HG03060 (cell line): Measurements from ENCODE around the gene KLHL1.

Experiments used
- ATAC-seq: cut with Tn5 transposase; IDR thresholded peaks from one replicate; pipeline ENCODE4 v1.9.1; 2021; ENCODE audit warnings: low read depth, moderate number of reproducible peaks; ENCODE audit not compliant: unreplicated experiment

The KLHL1 gene

DNA sequence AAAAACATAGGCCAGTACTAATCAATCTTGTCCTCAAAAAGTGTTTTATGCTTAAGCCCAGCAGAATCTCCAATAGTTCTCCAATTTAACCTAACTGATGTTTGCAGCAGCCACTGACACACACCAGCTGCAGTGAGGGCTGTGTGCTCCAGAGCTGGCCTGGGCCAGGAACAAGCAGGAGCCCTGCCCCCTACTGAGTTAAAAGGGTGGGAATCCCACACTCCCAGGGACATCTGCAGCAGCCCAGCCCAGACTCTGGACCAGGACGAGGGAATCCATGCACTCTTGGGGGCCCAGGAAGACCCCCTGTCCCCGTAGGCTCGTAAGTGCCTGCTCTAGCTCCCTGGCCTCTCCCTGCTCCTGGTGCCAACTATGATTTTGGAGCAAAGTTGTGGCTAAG, 92.1 kb downstream of the KLHL1 start:
- ATAC-seq, result no peak

DNA sequence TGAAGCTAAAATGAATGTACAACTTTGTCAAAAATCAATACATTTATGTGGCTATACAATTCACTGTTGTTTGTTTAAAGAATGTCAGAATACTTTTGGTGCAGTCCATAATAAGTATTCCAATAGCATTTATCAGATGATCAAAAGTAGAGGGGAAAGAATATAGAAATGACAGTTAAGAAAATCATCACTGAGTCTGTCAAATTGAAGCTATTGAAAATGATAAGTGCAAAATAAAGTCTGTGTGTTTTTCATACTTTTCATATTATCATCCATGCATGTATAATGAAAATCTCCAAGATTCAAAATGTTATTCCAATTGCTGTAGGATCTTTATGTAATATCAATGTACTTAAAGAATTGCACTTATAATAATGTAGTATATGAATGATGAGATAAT, 93.9 kb downstream of the KLHL1 start:
- no peak for ATAC-seq

DNA sequence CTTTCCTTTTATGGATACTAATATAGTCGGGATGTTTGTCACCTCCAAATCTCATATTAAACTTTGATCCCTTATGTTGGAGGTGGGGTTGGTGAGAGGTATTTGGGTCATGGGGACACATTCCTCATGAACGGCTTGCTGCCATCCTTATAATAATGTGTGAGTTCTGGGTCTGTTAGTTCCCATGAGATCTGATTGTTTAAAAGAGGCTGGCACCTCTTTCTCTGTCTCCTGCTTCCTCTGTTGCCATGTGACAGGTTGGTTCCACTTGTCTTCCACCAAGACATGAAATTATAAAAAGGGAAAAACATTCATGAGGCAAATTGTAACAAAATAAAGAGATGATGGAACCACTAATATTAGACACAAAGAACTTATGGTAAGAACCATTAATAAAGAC, 108.4 kb downstream of the KLHL1 start:
- no peak for ATAC-seq

DNA sequence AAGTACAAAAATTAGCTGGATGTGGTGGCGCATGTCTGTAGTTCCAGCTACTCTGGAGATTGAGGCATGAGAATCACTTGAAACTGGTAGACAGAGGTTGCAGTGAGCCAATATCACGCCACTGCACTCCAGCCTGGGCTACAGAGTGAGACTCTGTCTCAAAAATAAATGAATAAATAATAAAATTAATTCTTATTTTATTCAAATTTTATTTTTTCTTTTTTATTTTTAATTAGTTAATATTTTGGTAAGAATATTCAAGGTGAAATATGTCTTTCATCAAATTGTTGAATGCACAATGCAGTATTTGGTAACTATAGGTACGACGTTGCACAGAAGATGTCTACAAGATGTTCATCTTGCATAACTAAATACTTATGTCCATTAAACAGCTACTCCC, 111.2 kb downstream of the KLHL1 start:
- no peak for ATAC-seq

DNA sequence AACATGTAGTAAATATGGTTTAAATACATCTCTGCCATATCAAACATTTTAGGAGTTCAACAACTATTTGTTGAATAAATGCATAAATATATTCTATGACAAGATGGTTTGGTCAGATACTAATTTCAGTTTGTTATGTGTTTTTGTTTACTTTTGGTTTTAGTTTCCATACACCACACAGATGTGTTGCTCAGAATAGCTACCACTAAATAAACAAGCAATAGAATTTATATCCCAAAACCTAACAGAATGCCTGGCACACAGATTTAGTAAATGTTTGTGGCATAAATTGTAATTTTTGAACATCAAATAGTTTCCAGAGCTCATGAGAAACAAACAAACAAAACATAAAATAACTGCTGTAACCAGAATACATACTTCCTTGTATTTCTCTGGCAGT, 127.5 kb downstream of the KLHL1 start:
- ATAC-seq, result no peak

DNA sequence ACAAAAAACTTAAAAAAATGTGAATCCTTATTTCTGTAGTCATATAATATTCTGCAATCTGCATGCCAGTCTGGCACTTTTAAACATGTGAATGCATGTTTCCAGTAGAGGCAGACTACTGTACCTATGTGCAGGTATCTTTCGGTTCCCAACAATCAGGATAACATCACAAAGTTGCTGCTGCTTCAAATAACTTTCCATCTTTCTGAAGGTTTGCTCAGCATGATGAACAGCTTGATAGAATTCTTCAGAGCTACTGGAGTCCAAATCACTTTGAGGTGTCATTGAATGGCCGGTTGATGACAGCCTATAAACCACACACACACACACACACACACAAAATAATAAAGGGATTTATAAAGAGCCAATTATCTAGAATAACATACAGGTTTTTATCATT, 132.8 kb downstream of the KLHL1 start:
- no peak for ATAC-seq

- ATAC-seq, result no peak
These were observed 137.7 kb downstream of the KLHL1 start for GRCh38 chr13:69970520-69970919.

- ATAC-seq, result no peak
These were observed 149.2 kb downstream of the KLHL1 start for GRCh38 chr13:69959046-69959445.

- ATAC-seq, result no peak
These were observed 151.4 kb downstream of the KLHL1 start for GRCh38 chr13:69956839-69957238.

- ATAC-seq, result no peak
These were observed 151.9 kb downstream of the KLHL1 start for GRCh38 chr13:69956349-69956748.

GRCh38 chr13:69955271-69955670, 153.0 kb downstream of the KLHL1 start:
- no peak for ATAC-seq

DNA sequence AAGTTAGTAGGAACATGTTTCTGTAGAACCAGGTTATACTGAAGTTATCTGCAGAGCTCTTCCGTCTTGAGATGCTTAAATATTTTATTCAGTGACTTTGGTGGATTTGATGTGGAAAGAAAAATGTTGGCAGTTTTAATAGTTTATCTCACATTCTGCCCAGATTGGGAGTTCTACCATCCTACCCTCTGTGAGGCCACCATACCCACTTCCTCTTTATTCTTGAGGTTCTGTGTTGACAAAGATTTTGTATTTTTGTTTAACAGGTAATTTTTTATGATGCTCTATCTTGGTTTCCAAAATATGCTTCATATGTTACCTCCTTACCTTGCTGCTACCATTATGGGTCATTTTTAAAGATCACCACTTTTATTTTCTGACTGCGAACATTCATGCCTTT, 156.8 kb downstream of the KLHL1 start:
- ATAC-seq, result no peak

GRCh38 chr13:69950160-69950559, 158.1 kb downstream of the KLHL1 start:
- no peak for ATAC-seq

DNA sequence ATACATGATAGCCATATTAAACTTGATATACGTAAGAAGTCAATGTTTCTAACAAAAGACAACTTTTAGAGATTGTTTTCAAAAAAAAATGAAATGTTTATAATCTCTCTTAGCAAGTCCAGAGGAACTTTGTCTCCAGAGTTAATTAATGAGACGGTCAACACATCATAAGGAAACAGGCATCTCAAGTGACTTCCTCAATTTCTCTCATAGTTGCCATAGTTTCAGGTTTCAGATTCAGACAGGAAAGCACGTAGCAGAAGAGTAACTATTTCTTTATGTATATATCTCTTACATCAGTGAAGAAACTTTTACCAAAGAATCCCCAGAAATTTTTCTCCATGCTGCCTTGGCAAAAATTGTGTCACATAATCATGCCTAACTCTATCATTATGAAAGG, 160.2 kb downstream of the KLHL1 start:
- peak; percentile 100 for ATAC-seq

GRCh38 chr13:69947582-69947981, 160.7 kb downstream of the KLHL1 start:
- ATAC-seq, result peak; percentile 3

- no peak for ATAC-seq
These were observed 161.7 kb downstream of the KLHL1 start for GRCh38 chr13:69946511-69946910.

DNA sequence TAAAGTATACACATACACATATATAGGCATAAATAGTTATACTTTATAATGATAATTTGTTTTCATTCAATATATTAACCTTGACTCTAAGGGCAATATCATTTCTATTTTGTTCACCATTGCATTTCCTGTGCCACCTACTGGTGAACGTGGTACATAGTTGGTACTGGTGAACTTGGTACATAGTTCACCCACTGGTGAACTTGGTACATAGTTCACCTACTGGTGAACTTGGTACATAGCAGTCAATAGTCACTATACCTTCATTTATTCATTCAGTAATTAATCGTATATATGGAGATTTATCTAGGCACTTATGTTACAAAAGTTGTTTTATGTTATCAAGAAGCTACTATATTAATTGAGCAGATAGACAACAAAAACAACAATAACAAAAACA, 173.2 kb downstream of the KLHL1 start:
- ATAC-seq, result peak; percentile 79

GRCh38 chr13:69928262-69928661, 180.0 kb downstream of the KLHL1 start:
- ATAC-seq, result no peak

GRCh38 chr13:69921156-69921555, 187.1 kb downstream of the KLHL1 start:
- ATAC-seq, result no peak

DNA sequence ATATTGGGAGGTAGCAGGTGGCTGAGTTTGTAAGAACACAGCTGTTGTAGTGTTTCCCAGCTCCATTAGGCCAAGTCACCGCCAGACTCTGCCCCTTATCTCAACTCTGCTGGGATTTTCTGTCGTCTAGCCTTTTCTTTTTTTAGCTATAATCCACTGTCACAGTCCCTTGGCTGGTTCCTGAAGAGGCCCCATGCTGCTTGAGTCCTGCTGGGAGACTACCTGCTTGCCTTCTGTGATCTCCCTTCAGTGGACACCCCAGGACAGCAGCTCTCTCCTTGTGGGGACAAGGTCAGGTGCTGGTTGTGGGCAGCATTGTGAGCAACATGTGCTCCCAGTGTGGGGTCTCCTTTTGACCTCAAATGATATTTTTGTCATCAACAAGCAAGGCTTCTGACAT, 195.6 kb downstream of the KLHL1 start:
- ATAC-seq, result no peak

GRCh38 chr13:69910800-69911199, 197.5 kb downstream of the KLHL1 start:
- no peak for ATAC-seq

- ATAC-seq, result no peak
These were observed 203.5 kb downstream of the KLHL1 start for GRCh38 chr13:69904784-69905183.

DNA sequence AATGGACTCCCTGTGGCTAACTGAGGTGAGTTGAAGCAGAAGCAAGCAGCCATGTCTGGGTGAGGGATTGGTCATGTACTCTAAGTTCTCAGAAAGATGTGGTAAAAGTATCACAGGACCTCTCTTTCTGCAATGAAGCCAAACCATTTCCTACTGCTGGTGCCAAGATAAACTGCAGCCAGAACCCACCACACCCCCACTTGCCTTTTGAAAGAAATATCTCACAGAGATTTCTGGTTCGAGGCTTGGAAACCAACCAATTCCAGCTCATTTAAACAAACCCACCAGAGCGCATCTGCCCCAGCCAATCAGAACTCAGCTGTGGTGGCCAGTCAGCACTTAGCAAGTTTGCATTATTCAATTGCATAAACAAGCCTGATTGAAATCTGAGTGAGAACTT, 205.2 kb downstream of the KLHL1 start:
- no peak for ATAC-seq

- ATAC-seq, result no peak
These were observed 225.8 kb downstream of the KLHL1 start for GRCh38 chr13:69882451-69882850.
